Cortex of kidney (tissue), 1 donor: ENCODE measurements around the gene NPAS3.

ENCODE experiments used
- DNase-seq: peaks from one replicate; lab custom pipeline; 2025; lab: John Stamatoyannopoulos, UW

The NPAS3 gene

DNA sequence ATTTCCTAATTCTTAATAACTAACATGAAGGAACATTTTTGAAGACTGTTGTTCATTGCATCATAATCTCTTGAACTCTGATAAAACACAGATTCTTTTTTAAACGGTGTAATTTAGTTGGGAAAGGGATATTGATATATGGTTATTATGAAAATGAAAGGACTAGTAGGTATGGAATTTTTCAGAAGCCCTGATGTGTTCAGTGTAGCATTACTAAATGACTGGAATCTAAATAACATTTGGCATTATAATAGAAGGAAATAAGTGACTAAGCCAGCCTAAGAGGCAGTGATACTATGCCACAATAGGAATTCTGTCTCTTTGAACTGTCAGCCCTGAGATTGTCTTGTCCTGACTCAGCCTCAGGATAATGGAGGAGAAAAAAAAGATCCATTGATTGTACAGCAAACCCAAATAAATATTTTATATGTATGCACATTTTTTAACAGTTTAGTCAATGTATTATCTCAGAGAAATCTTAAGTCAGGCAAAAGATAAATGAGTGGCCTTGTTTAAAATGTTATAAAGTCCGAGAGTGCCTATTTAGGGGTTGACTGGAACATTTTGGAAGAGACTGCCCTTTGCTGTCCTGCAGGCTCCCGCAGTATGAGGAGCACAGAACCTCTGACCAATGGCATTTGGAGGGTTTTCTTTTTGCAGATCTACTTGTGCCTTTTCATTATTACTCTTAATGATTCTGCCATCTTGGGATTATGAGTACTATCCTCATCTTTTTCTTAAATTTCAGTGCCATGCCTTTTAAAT lies 741.0 kb downstream of the NPAS3 start:
- no peak for DNase-seq

DNA sequence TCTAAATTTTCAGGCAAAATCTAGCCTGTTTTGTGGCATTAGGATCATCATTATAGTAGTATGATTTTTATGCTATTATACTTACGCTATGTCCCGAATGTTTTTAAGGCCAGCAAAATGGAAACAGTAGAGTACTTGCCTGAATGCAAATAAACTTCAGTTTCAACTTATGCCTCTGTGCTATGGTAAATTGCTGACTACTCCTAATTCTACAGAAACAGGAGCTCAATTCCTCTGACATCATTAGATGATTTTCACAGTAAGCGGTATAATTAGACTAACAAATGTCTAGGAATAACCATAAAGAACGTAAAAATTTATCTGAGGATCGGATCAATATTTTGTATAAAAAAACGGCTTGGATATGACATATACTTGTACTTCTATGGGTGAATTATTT lies 742.2 kb downstream of the NPAS3 start:
- DNase-seq: no peak

DNA sequence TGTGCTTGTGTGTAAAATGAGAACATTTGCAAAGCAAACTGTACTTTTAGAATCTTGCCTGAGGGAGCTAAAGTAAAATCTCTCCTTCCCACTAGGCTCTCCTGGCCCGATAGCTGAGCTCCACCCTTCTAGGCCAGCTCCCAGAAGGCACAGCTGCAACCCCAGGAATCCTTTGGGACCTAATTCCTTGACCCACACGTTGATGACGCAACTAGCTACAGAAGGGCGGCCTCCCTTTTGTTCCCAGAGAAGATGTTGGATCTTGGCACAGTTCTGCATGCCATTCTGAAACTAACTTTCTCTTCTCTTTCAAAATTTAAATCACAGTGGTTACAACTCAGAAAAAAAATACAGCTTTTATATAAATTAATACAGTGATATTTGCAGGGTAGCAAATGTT lies 744.1 kb downstream of the NPAS3 start:
- no peak for DNase-seq

DNA sequence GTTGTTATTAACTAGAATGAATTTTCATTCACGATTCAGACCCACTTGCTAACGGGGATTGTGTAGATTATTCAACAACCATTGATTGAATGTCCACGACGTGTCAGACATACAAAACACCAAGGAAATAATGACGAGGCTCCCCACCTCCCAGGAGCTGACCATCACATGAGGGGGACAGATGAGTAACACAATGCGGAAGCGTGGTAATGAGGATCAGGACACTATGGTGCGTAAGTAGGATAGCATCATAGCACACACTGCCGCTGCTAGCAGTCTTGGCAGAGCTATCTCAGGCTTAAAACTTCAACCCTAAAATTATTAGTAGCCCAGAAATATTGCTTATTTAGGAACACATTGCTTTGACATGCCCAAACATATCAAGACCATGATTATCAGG lies 746.3 kb downstream of the NPAS3 start:
- DNase-seq: no peak

DNA sequence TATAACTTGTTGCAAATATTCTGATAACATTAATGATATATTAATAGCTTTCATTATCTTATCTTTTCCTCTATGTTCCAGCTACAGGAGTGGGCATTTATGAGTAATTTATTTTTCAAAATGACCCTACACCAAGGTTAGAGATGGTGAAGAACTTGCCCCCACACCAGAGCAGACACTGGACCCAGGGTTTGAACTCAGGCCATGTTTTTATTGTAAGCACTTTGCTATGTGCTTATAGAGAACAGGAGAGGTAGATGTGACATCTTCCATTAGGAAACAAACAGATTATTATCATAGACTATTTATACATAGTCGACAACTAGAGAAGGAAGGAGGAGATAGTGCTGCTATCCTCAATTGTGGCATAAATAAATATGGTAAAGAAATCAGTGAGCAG lies 747.0 kb downstream of the NPAS3 start:
- no peak for DNase-seq

DNA sequence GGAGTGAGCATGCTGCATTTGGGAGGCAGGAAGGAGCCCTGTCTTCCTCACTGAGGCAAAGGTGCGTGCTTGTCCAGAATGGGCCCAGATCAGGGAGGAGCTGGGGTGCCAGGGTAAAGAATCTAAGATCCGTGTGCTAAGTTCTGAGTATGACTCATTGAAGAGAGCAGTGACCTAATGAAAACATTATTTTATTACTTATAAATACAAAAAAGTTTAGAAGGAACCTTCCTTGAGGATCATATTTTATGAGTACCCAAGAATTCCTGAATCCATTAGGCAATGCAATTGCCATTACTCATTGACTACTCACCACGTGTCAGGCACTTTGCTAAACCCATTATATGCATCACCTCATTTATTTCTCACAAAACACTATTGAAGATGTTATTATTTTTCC lies 747.5 kb downstream of the NPAS3 start:
- no peak for DNase-seq

DNA sequence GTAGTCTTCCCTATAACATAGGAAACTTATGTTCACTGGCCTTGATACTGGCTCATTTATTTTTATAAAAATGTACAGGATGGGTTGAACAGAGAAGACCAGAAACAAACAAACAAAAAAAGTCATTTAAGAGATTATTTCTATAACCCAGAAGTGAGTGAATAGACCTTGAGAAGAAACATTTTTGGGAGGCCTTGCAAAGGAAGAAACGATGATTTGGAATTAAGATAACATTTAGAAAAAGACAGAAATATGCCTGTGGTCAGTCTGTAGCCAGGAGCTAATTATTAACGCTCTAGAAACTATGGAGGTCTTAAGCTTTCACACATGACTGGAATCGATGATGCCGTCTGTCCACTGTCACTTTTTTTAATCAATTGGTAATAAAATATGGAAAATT lies 748.2 kb downstream of the NPAS3 start:
- no peak for DNase-seq

DNA sequence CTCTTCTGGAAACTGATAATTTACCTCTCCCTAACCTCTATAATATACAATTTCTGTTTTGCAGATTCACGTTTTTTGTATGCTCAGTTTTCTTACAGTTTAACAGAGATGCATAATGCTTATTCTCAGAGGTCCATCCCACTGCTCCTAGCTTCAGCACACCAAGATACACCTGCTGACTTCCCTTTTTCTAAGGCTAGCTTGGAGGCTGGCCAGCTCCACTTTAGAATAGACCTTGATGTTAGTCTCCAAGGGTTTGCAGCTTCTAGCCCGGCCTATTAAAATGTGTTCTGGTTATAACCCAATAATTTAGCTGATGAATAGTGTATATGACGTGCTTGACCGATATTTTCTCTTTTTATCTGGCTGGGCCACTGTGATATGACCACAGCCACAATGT lies 751.0 kb downstream of the NPAS3 start:
- no peak for DNase-seq

DNA sequence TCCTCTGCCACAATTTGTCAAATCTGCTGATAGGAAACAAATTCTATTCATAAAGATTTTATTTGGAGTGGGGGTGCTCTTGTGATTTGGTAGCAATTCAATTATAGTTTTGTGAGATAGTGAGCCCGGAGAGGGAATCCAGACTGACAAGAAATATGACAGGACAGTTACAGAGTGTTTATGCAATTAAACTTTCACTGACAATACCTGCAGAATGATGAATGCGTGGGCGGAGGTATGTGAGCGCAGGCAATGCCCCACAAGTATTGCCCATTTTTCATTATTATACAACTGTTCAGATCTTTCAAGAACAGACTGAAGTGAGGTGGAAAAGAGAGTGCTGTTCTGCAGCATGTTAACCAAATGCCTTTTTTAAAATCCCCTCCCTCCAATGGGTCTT lies 753.2 kb downstream of the NPAS3 start:
- DNase-seq: no peak

DNA sequence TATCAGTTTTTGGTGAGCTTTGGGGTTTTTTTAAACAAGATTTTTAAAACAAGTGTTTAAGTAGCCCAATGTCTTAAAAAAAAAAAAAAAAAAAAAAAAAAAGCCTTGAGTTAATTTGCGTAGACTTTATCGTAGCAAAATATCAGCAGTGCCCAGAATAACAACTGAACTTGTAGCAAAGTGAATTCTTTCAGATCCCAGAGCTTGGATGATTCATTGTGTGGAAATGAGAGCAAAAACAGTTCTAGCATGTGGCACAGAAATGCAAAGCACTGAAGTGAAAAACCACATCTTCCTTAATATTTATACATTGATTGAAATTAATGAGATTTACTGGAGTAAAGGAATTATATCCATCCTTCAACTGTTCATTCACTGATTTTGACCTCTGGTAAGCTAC lies 754.1 kb downstream of the NPAS3 start:
- no peak for DNase-seq

DNA sequence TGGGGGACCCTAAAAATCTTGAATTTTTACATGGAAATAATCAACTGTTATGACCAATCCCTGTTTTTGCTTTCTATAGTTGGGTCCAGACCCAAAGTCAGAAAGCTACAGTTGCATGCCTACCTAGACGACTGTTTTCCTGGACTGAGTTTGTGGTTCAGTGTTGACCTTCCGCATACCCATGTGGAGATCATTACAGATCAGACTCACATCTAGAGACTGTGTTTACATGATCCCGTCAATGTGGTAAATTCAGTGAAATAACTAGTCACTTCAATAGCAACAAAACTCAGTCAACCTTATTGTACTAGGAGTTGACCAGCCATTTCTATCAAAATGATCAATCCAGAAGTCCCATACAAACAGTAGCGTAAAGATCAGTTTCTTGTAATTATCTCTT lies 754.6 kb downstream of the NPAS3 start:
- no peak for DNase-seq

DNA sequence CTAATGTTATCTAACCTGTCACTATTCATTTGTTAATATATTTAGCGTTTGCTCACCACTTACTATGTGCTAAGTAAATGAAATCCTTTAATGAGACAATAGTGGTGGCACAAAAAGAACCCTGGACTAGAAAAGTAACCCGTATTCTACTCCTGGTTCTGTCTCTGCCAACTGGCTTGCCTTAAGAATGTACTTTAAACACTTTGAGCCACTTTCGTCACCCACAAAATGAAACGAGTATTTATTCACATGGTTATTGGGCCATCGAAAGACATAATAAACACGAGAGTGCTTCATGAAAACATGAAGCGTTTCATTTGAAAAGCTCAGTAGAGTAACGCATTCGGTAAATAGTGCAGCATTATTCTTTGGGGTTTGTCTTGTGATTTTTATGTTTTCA lies 757.5 kb downstream of the NPAS3 start:
- DNase-seq: no peak

DNA sequence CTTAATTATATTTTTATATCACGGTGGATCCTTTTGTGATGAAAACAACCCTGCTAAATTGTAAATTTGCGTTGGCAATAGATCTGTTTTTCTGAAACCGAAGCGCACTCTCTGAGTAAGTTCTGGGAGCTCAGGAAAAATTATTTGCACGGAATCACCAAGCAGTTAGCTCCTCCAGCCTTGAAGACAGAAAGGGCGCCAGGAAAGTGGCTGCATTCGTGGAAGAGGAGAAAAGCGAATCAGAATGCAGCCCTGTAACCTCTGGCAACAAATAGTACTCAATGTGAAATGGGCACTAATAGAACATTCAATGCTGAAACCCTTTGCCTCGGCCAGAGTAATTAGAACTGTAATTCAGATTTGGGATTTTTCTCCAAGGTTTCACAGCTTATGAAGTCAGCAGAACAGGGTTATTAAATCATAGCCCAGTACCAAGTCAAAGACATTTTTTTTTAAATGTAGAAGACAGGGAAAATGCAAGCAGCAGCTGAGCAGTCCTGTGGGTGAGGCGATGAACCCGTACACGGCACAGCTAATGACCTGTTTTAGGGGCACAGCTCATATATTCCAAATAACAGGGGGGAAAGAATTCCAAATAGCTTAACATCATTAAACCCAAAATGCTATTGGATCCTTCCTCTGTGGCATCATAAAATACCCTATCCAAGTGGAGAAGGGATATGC lies 760.8 kb downstream of the NPAS3 start:
- no peak for DNase-seq

DNA sequence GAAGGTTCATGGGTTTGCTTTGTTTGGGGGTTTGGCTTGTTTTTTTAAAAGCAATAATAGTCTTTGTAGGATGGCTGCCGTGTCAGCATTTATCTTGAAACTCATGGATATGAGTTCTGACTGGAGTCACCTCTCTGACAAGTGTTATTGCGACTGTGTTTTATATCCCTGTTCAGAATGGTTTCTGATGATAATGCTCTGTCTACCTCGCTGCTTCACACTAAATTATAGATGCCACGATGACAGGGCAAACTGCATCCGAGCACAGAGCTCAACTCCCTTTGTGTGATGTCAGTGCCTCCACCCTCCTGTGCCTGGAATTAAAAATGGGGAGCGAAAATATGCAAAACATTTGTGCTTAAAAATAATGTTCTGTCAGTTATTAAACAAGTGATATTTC lies 761.4 kb downstream of the NPAS3 start:
- DNase-seq: no peak

DNA sequence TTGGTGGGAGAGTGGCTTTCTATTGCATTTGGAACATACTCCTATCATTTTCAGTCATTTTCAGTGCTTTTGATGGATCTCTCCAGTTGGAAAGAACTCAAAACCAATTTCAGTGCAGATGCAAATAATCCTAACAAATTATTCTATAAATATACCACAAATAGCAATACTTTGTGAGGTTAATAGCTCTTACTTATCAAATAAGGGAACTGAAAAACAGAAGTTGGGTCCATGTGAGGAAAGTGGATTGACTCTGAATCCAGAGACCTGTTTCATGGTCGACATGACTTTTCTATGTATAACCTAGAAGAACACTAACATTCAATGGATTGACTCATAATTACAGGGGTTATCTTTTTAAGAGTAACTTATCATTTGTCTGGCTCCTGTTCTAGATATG lies 763.6 kb downstream of the NPAS3 start:
- DNase-seq: no peak

DNA sequence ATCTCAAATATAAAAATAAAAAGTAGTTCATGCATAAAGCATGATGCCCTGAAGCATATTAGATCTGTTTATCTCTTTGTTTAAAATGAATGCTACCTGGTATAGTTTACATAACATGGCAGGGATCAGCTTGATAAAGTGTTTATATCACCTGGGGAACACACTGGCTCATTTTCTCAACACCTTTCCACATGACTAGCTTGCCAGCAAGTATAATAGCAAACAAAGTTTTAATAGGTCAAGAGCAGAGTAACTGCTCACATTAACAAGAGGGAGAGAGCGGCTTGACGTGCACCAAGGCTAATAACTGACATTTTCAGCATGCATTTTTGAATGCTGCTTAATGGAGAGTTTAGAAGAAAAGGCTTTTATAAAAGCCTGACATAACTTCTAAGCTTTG lies 765.8 kb downstream of the NPAS3 start:
- DNase-seq: no peak

DNA sequence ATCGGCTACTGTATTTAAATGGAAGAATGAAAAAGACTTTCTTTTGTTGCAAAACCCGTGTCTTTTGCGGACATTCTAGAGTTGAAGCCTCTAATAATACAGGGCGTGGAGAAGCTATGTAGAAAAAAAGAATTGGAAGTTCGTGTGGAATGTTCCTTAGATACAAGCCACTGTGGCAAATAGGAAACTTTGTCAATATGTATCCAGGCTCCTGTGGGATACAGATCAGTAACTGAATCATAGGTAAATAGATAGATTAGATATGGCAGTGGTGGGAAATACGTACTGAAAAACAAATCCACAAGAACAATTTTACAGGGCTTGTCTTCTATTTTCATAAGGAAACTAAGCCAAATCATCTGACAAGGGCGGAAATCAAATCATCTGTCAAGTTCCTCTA lies 766.8 kb downstream of the NPAS3 start:
- no peak for DNase-seq

DNA sequence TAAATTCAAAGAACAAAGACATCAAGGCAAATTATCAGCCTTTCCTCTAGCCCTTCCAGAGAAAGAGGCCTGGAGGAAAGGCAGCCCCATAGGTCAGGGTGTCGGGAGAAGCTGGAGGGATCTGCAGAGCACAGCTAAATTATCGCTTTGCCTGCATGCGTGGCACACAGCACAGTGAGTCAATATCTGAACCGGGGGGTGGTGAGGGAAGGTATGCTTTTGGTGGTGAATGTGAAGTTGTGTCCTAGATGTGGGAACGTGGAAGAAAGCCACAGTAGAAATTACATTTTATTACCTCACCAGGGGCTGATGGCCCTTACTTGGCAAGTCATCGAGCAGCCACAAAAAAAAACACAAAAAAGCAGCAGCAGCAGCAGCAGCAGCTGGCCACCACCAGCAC lies 769.0 kb downstream of the NPAS3 start:
- no peak for DNase-seq

DNA sequence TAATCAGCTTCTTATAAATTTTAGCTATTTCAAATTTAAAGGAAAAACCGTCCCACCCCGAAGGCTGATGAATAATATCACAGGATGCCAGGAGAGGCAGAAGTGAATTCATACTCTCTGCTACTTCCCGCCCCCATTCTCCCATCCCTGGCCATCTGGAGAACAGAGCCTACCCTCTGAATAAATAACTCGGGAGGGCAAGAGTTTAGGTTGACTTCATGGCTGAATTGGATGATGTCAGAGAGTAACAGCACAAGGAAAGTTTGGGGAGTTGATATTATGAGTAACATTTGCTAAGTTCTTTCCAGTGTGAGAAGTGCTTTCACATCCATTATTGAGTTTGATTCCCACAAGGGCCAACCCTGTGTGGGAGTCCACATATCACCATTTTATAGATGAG lies 770.6 kb downstream of the NPAS3 start:
- no peak for DNase-seq

DNA sequence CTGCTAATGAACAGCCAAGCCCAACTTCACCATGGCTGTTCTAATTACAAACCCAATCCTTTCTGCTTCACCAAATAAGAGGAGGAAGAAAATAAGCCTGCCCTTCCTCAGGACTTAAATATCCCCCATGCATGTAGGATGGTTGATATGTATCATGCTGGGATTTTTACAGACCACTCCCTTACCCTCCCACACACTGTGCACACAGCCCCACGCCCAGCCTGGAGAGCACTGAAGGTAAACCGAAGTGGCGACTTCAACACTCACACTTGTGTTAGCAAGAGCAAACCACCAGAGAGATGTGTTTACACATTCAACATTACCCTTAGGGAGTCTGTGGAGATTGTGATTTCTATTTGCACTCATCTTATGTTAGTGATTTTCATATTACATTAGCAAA lies 771.0 kb downstream of the NPAS3 start:
- DNase-seq: no peak

DNA sequence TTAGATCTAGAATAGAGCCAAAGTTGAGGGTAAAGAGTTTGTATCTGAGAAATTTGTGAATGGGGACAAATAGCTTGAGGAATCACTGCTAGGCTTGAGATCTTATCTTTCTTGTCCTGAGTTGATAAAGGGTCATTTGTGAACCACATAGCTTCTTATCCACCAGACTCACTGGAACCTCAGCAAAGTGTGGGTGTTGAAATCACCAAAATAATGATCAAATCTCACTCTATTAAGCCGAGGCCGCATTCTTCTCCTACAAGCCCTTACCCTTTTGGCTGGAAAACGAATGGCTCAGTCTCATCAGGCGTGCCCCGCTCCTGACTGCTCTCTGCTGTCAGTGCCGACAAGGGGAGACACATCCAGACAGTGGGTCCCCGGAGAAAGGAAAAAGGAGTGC lies 771.6 kb downstream of the NPAS3 start:
- no peak for DNase-seq

DNA sequence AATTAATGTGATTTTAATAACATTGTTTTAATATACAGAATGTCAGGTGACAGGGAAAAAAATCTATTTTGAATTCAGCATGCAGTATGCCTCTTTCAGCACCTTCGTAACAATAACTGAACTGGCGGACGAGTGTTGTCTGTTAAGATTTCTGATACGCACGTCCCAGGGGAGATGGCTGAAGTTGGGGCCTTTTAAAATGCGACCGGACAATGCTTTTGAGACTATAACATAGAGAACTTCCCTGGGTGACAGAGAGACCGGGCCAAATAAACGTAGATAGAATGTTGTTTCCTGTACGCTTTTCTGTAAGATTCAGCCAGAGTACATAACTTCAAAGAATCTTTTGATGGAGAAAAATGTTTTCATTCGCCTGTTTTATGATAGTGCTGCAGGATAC lies 772.5 kb downstream of the NPAS3 start:
- DNase-seq: no peak

DNA sequence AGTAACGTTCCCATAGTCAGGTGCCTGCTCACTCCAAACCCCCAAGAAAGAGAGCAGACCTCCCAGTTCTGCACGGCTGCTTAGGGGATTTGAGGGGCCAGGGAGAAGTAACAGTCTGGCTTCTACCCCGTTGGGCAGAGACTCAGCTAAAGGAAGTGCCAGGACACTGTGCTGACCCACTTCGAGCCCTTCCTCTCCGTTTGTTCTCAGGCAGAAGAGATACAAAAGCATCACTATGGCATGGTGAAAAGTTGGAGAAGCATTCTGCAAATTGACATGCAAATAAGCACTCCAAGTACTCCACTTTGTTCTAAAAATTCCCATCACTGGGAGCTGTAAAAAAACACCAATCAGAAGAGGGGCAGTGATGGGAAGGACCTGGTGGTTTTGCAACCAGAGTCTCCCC lies 773.1 kb downstream of the NPAS3 start:
- DNase-seq: no peak
